ENCODE measurements around the gene SSRP1. TPM values are rescaled to one million over a fixed set of nuclear protein-coding genes. Genes with fewer than 3 reads are reported as not detected.

Gene SSRP1
- total and polyA plus RNA-seq, 2 of the 4 experiments (the other 2 are of a cell fraction): 106 to 146 TPM

DNA sequence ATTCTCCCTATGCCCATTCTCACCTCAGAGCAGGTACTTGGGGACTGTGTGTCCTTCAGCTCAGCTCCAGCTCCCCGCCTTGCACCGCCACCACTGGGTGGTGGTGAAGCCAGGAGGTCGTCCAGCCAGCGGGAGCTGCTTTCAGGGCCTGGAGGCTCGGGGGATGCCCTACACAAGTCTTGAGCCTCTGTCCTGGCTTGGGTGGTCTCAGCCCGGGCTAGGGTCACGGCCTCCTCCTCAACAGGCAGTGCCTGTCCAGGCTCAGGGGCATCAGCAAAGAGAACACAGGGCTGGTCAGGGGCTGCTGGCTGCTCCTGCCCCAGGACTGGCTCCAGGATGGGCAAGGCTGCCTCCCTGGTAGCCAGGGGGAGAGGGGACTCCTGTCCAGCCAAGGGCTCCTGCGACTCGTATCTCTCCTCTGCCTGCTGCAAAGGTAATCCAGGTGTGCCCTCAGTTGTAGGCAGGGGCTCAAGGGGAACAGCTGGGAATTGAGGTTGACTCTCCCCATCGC lies 23.1 kb downstream of the SSRP1 start:
- Histone ChIP-seq H3K56ac (ENCODE audit: extremely low read depth, insufficient read depth, low read length) (no peak overlapping the region), H3K4me2 (ENCODE audit: low read depth, low read length) (no peak overlapping the region; the same call in 1 of the 2 replicates), H3K79me1 (ENCODE audit: low read depth in 1 of 2, low read length in 2 of 2) (peaks cover 32 to 81% of the 10 kb centered on the region in 2 experiments), H2BK120ac (ENCODE audit: low read depth, low read length) (no peak overlapping the region), H2BK20ac (ENCODE audit: low read depth, low read length) (no peak overlapping the region), H3K9me1 (ENCODE audit: insufficient read depth, low read length) (peaks cover 61% of the 10 kb centered on the region), H3K36me3 (ENCODE audit: control insufficient read depth, insufficient read depth, low read length) (peaks cover 79% of the 10 kb centered on the region), H3K14ac (replicated peaks; ENCODE audit: low read depth, low read length) (no peak overlapping the region), H3K18ac (ENCODE audit: low read depth, low read length) (no peak overlapping the region), H4K20me1 (ENCODE audit: insufficient read depth, low read length) (peaks cover 61% of the 10 kb centered on the region), H2AK9ac (replicated peaks; ENCODE audit: low read depth, low read length, poor library complexity) (peak overlapping the region; percentile 71), H2BK5ac (ENCODE audit: low read depth, low read length, poor library complexity, severe bottlenecking) (peak overlapping the region; percentile 85), H4K91ac (ENCODE audit: insufficient read depth, low read depth, low read length) (no peak overlapping the region), H3K27ac (ENCODE audit: insufficient read depth, low read length) (peak overlapping the region; percentile 15; the same call in 1 of the 2 replicates), H3K9ac (ENCODE audit: low read depth, low read length) (no peak overlapping the region), H2BK15ac (ENCODE audit: low read depth, low read length) (no peak overlapping the region), H2AFZ (replicated peaks; ENCODE audit: low read length, poor library complexity) (no peak overlapping the region), H4K8ac (ENCODE audit: low read depth in 2 of 2, low read length in 2 of 2) (no peak overlapping the region), H3K9me3 (ENCODE audit: control insufficient read depth, insufficient read depth, low read length) (no peaks in the 10 kb centered on the region), H2AK5ac (ENCODE audit: low read depth, low read length) (peak overlapping the region; percentile 28), H3K23ac (ENCODE audit: low read depth, low read length) (no peak overlapping the region), H3K4me3 (ENCODE audit: insufficient read depth, low read depth, low read length) (no peak overlapping the region), H4K5ac (ENCODE audit: low read depth, low read length) (no peak overlapping the region), H3K4me1 (ENCODE audit: control insufficient read depth, insufficient read depth, low read length) (peaks cover 52% of the 10 kb centered on the region), H3K4ac (ENCODE audit: low read depth, low read length) (no peak overlapping the region; the same call in 1 of the 2 replicates), H3K27me3 (ENCODE audit: control insufficient read depth, insufficient read depth, low read length) (no peaks in the 10 kb centered on the region)
- intact Hi-C loops (cut with micrococcal nuclease): no loop called here
- TF ChIP-seq MXI1 (IDR thresholded peaks at IDR 0.05; ENCODE audit: borderline replicate concordance, low read depth, low read length): no peak
- ChIA-PET CTCF (no interaction called here), POLR2A (ENCODE audit: unreplicated experiment) (interaction anchor here (2.5 kb wide), 1 partner anchor 9 kb away, joined by 16 read pairs; no protein-coding TSS in a partner anchor)
- no peak for ATAC-seq (ENCODE audit: low read depth)
- no peak for DNase-seq
- no TSS peak for BruUV-seq (replicated peaks)
- in situ Hi-C loops (cut with MboI; ENCODE audit: low sequenced_read_pairs): no loop called here
- no CpG with 5 or more reads among the region's 10 CpGs for WGBS, 2 experiments (ENCODE audit: extremely low coverage in 2 of 2, insufficient read length in 1 of 2)
- dilution Hi-C loops (cut with HindIII; ENCODE audit: low sequenced_read_pairs, unreplicated experiment): no loop called here
